WTC11 (cell line): Measurements from ENCODE around the gene CLRN3. TPM values are rescaled to one million over a fixed set of nuclear protein-coding genes. Genes with fewer than 3 reads are reported as not detected.

Source experiments
- ATAC-seq: fragments of 200-7000 bp; cut with Tn5 transposase; 2 replicates; pipeline ENCODE4 v1.10.0; 2021; ENCODE audit warnings: mild to moderate bottlenecking, moderate library complexity
- CTCF ChIA-PET: fragments of 300-600 bp; sonication (Branson Sonifier 250); formaldehyde crosslinking; loops from one replicate; lab custom pipeline; 2021; ENCODE audit warnings: antibody characterized with exemption; lab: Charles Lee
- POLR2A ChIA-PET: fragments of 350-600 bp; sonication (Branson Sonifier 250); formaldehyde crosslinking; loops from one replicate; lab custom pipeline; 2021; ENCODE audit warnings: antibody characterized with exemption; lab: Charles Lee
- DNase-seq: peaks from one replicate; pipeline ENCODE4 v3.0.0; 2021; ENCODE audit warnings: low spot score
- H3K27ac Mint-ChIP-seq: 2 replicates; pipeline ENCODE4 v1.8.0; 2021; ENCODE audit warnings: mixed read lengths
- H3K27me3 Mint-ChIP-seq: 2 replicates; pipeline ENCODE4 v1.8.0; 2021; ENCODE audit warnings: low read depth, mild to moderate bottlenecking, moderate library complexity, mixed read lengths
- H3K36me3 Mint-ChIP-seq: 2 replicates; pipeline ENCODE4 v1.8.0; 2021; ENCODE audit warnings: mixed read lengths
- H3K4me1 Mint-ChIP-seq: 2 replicates; pipeline ENCODE4 v1.8.0; 2022; ENCODE audit warnings: mixed read lengths
- H3K4me3 Mint-ChIP-seq: 2 replicates; pipeline ENCODE4 v1.8.0; 2021; ENCODE audit warnings: mild to moderate bottlenecking, moderate library complexity, mixed read lengths
- H3K9me3 Mint-ChIP-seq: 2 replicates; pipeline ENCODE4 v1.8.0; 2021; ENCODE audit warnings: mixed read lengths
- ATF1 ChIP-seq: sonication (generic); formaldehyde crosslinking; IDR thresholded peaks from 2 replicates; pipeline ENCODE4 v1.8.1; 2023; ENCODE audit warnings: mild to moderate bottlenecking, moderate library complexity, missing genetic modification reagents
- E2F4 ChIP-seq: sonication (generic); formaldehyde crosslinking; IDR thresholded peaks from 2 replicates; pipeline ENCODE4 v1.8.1; 2022; ENCODE audit warnings: low read depth, mild to moderate bottlenecking, moderate library complexity, missing genetic modification reagents, borderline replicate concordance
- ESRRA ChIP-seq: sonication (generic); formaldehyde crosslinking; IDR thresholded peaks from 2 replicates; pipeline ENCODE4 v1.8.1; 2022; ENCODE audit warnings: mild to moderate bottlenecking, missing genetic modification reagents, borderline replicate concordance
- GTF2I ChIP-seq: fragments of 250-450 bp; sonication (Bioruptor Pico); conservative IDR thresholded peaks from 2 replicates; pipeline ENCODE4 v1.4.0; 2021; ENCODE audit warnings: mild to moderate bottlenecking
- IRF1 ChIP-seq: sonication (generic); formaldehyde crosslinking; IDR thresholded peaks from 2 replicates; pipeline ENCODE4 v1.8.0; 2023; ENCODE audit warnings: missing genetic modification reagents
- NFATC4 ChIP-seq: fragments of 250-450 bp; sonication (Bioruptor Pico); IDR thresholded peaks from 2 replicates; pipeline ENCODE4 v1.9.0; 2021; ENCODE audit warnings: mild to moderate bottlenecking
- NFYB ChIP-seq: sonication (generic); formaldehyde crosslinking; conservative IDR thresholded peaks from 2 replicates; pipeline ENCODE4 v1.8.0; 2022; ENCODE audit warnings: low read depth, missing genetic modification reagents
- STAT6 ChIP-seq: sonication (generic); formaldehyde crosslinking; conservative IDR thresholded peaks from 2 replicates; pipeline ENCODE4 v1.8.1; 2023; ENCODE audit warnings: mild to moderate bottlenecking, low read depth, missing genetic modification reagents, moderate library complexity
- TEAD1 ChIP-seq: sonication (generic); formaldehyde crosslinking; IDR thresholded peaks from 2 replicates; pipeline ENCODE4 v1.8.0; 2022; ENCODE audit warnings: mild to moderate bottlenecking, missing genetic modification reagents
- total RNA-seq: library from RNA; stranded (reverse); gene quantifications from 3 replicates; pipeline ENCODE4 v1.2.3, GENCODE V29; 2021
- TF ChIP-seq, protein P1 (sequence below): sonication (generic); formaldehyde crosslinking; IDR thresholded peaks from 2 replicates; pipeline ENCODE4 v1.8.0; 2022; ENCODE audit warnings: mild to moderate bottlenecking, missing genetic modification reagents
- TF ChIP-seq, protein P2 (sequence below): sonication (generic); formaldehyde crosslinking; IDR thresholded peaks from 2 replicates; pipeline ENCODE4 v1.8.1; 2023; ENCODE audit warnings: mild to moderate bottlenecking, missing genetic modification reagents
- TF ChIP-seq, protein P3 (sequence below): sonication (generic); formaldehyde crosslinking; IDR thresholded peaks from 2 replicates; pipeline ENCODE4 v1.8.1; 2022; ENCODE audit warnings: missing genetic modification reagents, borderline replicate concordance

CLRN3 gene
- total RNA-seq, 1 experiment from 2014 or later: not detected

DNA sequence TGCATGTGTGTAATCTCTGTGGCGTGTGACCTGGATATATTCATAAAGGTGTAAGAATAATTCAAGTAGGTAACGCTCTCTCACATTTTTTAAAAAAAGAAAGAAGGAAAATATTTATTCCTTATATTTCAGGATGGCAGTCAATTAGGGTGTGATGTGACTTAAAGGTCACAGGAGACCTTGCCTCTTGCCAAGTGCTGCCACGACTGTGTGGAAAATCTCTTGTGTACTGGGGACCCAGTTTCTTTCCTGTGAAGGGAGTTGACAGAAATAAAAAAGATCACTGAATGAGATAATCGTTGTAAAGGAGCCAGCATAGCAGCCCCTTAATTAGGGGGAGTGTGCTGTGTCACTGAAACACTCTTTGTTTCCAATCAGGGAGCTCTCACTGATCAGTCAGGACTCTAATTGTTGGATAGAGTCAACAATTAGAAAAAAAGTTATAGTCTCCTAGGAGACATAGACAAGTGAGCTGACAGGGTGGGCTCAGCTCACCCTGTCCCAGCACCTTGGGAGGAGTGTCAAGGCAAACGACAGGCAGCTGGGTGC, 45.2 kb upstream of the CLRN3 start:
- Mint-ChIP-seq H3K4me3 (no peak overlapping the region), H3K9me3 (no peaks in the 10 kb centered on the region), H3K27me3 (no peaks in the 10 kb centered on the region), H3K4me1 (peaks cover 25% of the 10 kb centered on the region), H3K36me3 (no peaks in the 10 kb centered on the region), H3K27ac (no peak overlapping the region; the same call in 1 of the 2 replicates)
- ATAC-seq (no peak), DNase-seq (no peak)
- ChIA-PET POLR2A (no interaction called here), CTCF (interaction anchor here (1.2 to 2.1 kb wide), 2 partner anchors 73 to 74 kb away, joined by 3 to 6 read pairs; no protein-coding TSS in a partner anchor)
- no peak for TF ChIP-seq ESRRA (CRISPR knock-in tag)
- TF ChIP-seq IRF1: no peak
- no peak for TF ChIP-seq ATF1 (CRISPR knock-in tag)
- TF ChIP-seq E2F4 (CRISPR knock-in tag): no peak

DNA sequence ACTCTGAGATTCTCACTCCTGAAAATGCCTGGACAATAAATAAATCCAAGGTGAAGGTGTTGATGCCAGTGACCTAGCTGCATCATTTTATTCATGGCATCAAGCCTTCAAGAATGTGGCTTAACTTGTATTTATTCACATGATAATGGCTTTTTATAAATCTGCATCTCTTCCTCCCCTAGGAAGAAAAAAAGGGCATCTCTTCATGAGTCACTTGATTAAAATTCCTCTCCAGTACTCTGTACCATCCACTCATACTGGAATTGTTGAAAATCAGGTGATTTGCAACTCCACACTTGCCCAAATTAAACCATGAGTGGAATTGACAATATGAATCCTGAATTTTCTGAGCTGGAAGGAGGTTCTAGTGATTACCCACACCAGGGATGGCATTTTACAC, 44.3 kb upstream of the CLRN3 start:
- ChIA-PET POLR2A (interaction anchor here (0.7 kb wide), 1 partner anchor 104 kb away, joined by 4 read pairs; no protein-coding TSS in a partner anchor), CTCF (interaction anchor here (2.1 kb wide), 1 partner anchor 74 kb away, joined by 6 read pairs; no protein-coding TSS in a partner anchor)
- no peak for DNase-seq
- Mint-ChIP-seq H3K4me1 (peaks cover 25% of the 10 kb centered on the region), H3K36me3 (no peaks in the 10 kb centered on the region), H3K27me3 (no peaks in the 10 kb centered on the region), H3K9me3 (no peaks in the 10 kb centered on the region), H3K27ac (no peak overlapping the region; the same call in 1 of the 2 replicates), H3K4me3 (no peak overlapping the region)
- no peak for TF ChIP-seq TEAD1 (CRISPR knock-in tag)
- TF ChIP-seq STAT6 (CRISPR knock-in tag): no peak
- TF ChIP-seq, protein P1, sequence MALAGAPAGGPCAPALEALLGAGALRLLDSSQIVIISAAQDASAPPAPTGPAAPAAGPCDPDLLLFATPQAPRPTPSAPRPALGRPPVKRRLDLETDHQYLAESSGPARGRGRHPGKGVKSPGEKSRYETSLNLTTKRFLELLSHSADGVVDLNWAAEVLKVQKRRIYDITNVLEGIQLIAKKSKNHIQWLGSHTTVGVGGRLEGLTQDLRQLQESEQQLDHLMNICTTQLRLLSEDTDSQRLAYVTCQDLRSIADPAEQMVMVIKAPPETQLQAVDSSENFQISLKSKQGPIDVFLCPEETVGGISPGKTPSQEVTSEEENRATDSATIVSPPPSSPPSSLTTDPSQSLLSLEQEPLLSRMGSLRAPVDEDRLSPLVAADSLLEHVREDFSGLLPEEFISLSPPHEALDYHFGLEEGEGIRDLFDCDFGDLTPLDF (CRISPR knock-in tag): no peak
- TF ChIP-seq IRF1: no peak
- no peak for TF ChIP-seq NFYB (CRISPR knock-in tag)
- TF ChIP-seq NFATC4 (CRISPR knock-in tag): no peak
- TF ChIP-seq, protein P2, sequence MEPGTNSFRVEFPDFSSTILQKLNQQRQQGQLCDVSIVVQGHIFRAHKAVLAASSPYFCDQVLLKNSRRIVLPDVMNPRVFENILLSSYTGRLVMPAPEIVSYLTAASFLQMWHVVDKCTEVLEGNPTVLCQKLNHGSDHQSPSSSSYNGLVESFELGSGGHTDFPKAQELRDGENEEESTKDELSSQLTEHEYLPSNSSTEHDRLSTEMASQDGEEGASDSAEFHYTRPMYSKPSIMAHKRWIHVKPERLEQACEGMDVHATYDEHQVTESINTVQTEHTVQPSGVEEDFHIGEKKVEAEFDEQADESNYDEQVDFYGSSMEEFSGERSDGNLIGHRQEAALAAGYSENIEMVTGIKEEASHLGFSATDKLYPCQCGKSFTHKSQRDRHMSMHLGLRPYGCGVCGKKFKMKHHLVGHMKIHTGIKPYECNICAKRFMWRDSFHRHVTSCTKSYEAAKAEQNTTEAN (CRISPR knock-in tag): no peak
- no peak for TF ChIP-seq GTF2I (CRISPR knock-in tag)
- TF ChIP-seq, protein P3, sequence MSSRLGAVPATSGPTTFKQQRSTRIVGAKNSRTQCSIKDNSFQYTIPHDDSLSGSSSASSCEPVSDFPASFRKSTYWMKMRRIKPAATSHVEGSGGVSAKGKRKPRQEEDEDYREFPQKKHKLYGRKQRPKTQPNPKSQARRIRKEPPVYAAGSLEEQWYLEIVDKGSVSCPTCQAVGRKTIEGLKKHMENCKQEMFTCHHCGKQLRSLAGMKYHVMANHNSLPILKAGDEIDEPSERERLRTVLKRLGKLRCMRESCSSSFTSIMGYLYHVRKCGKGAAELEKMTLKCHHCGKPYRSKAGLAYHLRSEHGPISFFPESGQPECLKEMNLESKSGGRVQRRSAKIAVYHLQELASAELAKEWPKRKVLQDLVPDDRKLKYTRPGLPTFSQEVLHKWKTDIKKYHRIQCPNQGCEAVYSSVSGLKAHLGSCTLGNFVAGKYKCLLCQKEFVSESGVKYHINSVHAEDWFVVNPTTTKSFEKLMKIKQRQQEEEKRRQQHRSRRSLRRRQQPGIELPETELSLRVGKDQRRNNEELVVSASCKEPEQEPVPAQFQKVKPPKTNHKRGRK: no peak
- ATAC-seq: no peak
